GM18868 (cell line): Measurements from ENCODE around the gene PCDHGA1.
A peak's percentile ranks its signal among the peaks of the same experiment; 100 is the strongest.

Source experiments
- ATAC-seq: cut with Tn5 transposase; IDR thresholded peaks from one replicate; pipeline ENCODE4 v1.9.1; 2021; ENCODE audit warnings: mild to moderate bottlenecking, moderate library complexity; ENCODE audit not compliant: unreplicated experiment

PCDHGA1 gene

GRCh38 chr5:141524604-141525597 is 194.6 kb downstream of the PCDHGA1 start:
- ATAC-seq: peak; percentile 50

- no peak for ATAC-seq
Measured at GRCh38 chr5:141525653-141526052, 195.3 kb downstream of the PCDHGA1 start.

- no peak for ATAC-seq
Measured at GRCh38 chr5:141527426-141527825, 197.1 kb downstream of the PCDHGA1 start.

- no peak for ATAC-seq
Measured at GRCh38 chr5:141528291-141528984, 198.1 kb downstream of the PCDHGA1 start.

GRCh38 chr5:141529002-141529401 is 198.7 kb downstream of the PCDHGA1 start:
- ATAC-seq: peak; percentile 63

- ATAC-seq: peak; percentile 43
Measured at GRCh38 chr5:141529873-141530272, 199.6 kb downstream of the PCDHGA1 start.

- no peak for ATAC-seq
Measured at GRCh38 chr5:141532726-141533125, 202.4 kb downstream of the PCDHGA1 start.

GRCh38 chr5:141533897-141534296 is 203.6 kb downstream of the PCDHGA1 start:
- no peak for ATAC-seq

GRCh38 chr5:141534492-141535213 is 204.3 kb downstream of the PCDHGA1 start:
- no peak for ATAC-seq

GRCh38 chr5:141543053-141543452 is 212.7 kb downstream of the PCDHGA1 start:
- no peak for ATAC-seq

GRCh38 chr5:141547488-141547887 is 217.2 kb downstream of the PCDHGA1 start:
- no peak for ATAC-seq

GRCh38 chr5:141547921-141548320 is 217.6 kb downstream of the PCDHGA1 start:
- ATAC-seq: no peak

GRCh38 chr5:141557681-141558136 is 227.4 kb downstream of the PCDHGA1 start:
- peak; percentile 83 for ATAC-seq

- ATAC-seq: peak; percentile 4
Measured at GRCh38 chr5:141558150-141558549, 227.8 kb downstream of the PCDHGA1 start.

GRCh38 chr5:141559461-141559860 is 229.1 kb downstream of the PCDHGA1 start:
- no peak for ATAC-seq

- no peak for ATAC-seq
Measured at GRCh38 chr5:141560151-141560550, 229.8 kb downstream of the PCDHGA1 start.

GRCh38 chr5:141560725-141561483 is 230.6 kb downstream of the PCDHGA1 start:
- ATAC-seq: no peak
